Stimulated activated CD4-positive, alpha-beta T cell treated with anti-CD3 and anti-CD28 coated beads, Interleukin-15, amount 100 ng/mL, for 24 hours (primary cell): ENCODE results near the gene RNF38.
"Not testable (repeated sequence)": the region's sequence is repeated elsewhere in the genome, so short reads cannot be mapped to it uniquely, and the experiment has no call there.

Source experiments
- DNase-seq: peaks from one replicate; pipeline ENCODE4 v3.0.0-alpha.2; 2020

RNF38 gene

GRCh38 chr9:36325081-36325828, 74.8 kb downstream of the RNF38 start:
- no peak for DNase-seq

- DNase-seq, result no peak
These were observed 76.1 kb downstream of the RNF38 start for GRCh38 chr9:36323926-36324325.

- no peak for DNase-seq
These were observed 77.6 kb downstream of the RNF38 start for GRCh38 chr9:36322462-36322861.

- DNase-seq, result not testable (repeated sequence)
These were observed 78.2 kb downstream of the RNF38 start for GRCh38 chr9:36321903-36322302.

DNA sequence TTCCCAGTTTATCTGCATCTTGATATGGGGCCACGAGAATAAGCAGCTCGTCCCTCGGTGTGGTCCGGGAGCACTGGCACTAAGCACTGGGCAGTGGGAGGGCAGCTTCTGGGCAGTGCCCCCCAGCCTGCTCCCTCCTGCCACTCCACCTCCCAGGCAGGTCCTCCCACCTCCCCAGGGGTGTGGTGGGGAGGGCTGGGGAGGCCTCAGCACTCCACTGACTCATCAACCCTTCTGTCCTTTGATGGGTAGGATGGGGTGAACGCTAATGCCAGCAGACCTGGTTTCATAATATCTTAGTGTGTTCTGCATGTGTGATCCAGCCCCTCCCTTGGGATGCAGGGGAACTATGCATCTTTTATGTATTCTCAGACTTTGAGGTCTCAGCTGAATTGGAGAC, 79.6 kb downstream of the RNF38 start:
- no peak for DNase-seq

DNA sequence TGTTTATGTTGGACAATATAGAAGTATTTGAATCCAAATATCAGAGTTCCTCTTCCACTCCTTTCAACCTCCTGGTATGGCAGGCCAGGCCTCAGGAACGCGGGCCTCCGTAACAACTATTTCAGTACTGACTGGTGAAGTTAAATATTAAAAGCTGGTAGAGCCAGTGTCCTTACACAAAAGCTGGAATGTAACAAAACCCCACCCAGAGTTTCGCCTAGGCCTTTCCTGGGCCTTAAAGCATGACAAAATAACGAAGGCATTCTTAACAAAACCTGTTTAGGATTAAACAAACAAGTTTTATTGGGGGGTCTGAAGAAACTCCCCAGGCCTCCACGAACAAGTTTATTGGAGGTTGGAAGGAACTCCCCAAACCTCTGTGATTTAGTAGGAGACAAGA, 80.3 kb downstream of the RNF38 start:
- no peak for DNase-seq

GRCh38 chr9:36319183-36319582, 80.9 kb downstream of the RNF38 start:
- no peak for DNase-seq

DNA sequence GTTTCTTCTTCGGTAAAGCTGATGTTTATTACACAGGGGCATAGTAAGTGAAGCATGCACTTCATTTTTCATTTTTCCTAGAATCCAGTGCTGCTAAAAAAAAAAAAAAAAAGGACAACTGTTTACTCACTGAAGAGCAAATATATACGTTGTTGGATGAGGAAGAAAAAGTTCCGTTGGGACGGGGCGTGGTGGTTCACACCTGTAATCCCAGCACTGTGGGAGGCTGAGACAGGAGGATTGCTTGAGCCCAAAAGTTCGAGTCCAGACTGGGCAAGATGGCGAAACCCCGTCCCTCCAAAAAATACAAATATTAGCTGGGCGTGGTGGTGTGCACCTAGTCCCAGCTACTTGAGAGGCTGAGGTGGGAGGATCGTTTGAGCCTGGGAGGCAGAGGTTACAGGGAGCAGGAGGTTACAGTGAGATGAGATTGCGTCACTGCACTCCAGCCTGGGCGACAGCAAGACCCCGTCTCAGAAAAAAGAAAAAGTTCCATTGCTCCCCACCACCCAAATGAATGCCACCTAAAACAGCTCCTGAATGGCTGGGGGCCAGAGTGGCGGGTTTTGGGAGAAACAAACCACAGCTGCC, 81.8 kb downstream of the RNF38 start:
- no peak for DNase-seq

- DNase-seq, result no peak
These were observed 82.3 kb downstream of the RNF38 start for GRCh38 chr9:36317766-36318165.

DNA sequence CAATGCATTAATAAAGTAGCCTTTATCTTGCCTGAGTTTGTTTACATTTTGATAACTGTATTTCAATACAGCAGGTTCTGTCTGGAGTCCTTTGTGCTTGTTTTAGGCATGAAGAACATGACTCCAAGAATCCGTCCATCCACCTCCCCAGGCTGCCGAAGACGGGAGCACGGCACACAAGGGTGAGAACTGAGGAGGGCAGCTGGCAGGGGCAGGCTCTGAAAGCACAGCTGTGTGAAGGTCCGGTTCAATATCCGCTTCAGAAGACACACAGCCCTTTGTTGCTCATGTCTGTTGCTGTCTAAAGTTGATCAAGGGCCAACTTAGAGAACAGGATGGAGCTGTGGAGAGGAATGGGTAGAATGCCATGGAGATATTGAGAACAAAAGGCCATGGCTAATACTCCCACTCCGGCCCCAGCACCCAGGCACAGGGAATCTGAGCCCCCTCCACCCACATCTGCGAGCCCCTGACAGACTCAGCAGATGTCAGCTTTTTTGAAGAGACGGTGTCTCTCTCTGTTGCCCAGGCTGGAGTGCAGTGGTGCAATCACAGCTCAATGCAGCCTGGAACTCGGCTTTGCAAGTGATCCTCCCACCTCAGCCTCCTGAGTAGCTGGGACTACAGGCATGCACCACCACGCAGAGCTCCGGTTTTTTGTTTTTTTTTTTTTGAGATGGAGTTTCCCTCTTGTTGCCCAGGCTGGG, 83.3 kb downstream of the RNF38 start:
- DNase-seq, result no peak

DNA sequence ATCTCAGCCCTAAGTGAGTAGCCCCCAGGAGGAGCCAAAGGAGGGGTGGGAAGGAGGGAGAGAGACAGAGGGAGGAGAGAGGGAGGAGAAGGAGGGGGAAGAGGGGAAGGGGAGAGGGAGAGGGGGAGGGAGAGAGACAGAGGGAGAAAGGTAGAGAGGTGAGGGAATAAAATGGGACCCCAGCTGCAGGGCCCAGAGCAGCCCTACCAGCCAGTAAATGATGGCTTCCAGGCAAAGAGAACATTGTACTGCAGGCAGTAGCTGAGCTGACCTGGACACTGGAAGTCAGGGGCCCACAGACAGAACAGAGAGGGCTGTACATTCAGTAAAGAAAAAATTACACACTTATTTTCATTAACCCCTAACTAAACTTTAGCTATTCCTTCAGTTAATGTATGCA, 84.0 kb downstream of the RNF38 start:
- DNase-seq, result no peak

DNA sequence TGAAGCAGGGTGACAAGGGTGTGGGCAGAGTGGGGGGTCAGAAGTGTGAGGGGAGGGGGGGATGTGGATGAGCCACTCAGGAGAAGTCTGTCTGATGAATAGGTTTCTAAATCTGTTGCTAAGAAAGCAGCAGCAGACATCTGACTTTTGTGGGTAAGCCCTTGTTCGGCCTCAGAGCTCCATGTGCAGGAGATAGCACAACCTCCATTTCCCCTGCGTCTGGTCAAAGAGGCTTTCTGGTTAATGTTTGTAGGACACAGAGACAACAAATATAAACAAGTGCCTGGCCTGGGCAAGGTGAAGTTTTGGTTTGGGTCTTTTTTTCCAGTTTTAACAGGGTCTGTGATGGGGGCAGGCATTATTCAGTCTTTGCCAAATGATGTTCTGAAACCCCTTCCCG, 84.8 kb downstream of the RNF38 start:
- DNase-seq, result no peak

GRCh38 chr9:36314740-36315139, 85.3 kb downstream of the RNF38 start:
- DNase-seq, result no peak

DNA sequence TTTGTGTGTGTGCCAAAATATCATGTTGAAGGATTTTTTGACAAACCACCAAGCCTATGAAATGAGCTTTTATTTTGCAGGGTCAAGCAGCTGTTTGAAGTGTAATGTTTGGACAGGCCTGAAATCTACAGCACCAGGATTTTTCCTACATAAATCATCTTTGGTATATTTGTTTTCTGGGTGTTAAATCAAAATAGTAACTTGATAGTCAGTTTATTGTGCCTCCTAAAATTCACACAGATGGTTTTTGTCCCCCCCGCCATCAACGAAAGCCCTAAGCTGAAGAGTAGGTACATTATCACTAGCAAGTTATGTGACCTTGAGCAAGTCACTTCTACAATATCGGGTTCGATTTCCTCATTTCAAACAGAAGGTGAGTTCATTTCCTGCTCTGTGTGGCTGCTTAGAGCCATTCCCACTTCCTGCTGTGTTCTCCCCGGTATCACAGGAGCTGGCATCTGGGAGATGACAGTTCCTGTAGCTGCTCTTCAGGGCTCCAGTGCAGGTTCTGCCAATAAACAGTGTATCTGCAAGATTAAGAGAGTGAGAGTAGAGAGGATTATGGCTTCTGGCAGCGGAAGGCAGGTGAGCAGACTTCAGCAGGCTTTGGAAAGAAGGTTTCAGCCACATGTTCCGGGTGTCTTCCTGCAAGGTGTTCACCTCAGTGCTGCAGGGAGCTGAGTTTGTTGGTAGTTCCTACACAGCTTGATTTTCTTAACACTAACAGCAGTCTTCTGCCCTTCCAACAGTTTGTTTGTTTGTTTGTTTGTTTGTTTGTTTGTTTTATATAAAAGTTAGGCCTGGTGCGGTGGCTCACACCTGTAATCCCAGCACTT, 93.4 kb downstream of the RNF38 start:
- peak; percentile 4 for DNase-seq

DNA sequence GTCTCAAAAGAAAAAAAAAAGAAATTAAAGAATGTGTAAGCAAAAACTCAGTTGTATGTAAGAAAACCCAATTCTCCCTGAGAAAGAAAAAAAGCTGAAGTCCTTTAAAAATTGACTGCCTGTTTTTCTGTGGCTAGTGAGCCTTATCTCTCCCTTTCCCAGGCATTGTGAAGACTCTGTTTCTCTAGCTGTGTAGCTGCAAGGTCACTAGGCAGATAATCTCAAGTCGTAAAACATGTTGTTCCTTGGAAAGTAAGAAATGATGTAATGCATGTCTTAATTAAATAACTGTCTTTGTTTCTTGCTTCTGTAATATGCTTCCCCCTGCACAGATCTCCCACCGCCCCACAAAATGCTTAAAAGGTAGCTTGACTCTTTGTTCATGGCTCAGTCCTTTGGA, 95.7 kb downstream of the RNF38 start:
- not testable (repeated sequence) for DNase-seq

- DNase-seq, result no peak
These were observed 98.8 kb downstream of the RNF38 start for GRCh38 chr9:36301227-36301626.

DNA sequence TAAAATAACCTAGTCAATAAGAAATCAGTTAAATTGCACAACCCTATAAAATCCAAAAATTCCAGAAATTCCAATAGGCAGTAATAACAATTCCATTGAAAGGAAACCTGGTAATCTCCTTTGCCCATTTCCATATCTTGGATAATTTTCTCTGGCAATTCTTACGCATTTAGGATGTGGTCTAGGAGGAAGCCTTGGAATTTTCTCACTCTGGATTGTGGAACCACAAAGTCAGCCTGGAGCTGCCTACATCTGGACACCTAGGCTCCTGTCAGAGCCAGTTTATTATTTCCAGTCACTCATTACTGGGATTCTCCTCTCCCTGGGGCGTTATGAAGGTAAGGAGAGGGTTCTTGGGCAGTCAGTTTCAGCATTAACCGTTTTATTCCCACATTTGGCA, 101.5 kb downstream of the RNF38 start:
- no peak for DNase-seq

DNA sequence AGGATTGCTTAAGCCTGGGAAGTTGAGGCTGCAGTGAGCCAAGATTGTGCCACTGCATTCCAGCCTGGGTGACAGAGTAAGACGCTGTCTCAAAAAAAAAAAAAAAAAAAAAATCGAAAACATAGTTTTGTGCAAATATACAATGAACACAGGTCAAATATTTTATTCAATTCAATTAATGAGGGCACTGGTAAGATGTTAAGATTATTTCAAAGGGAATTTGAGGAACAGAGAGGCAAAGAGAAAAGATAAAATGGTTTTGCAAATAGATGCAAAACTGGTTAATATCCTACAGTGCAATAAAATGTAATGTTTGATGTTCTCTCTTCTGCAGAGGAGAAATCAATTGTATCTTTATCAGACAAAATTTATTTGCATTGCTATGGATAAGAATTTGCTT, 102.3 kb downstream of the RNF38 start:
- DNase-seq, result no peak

DNA sequence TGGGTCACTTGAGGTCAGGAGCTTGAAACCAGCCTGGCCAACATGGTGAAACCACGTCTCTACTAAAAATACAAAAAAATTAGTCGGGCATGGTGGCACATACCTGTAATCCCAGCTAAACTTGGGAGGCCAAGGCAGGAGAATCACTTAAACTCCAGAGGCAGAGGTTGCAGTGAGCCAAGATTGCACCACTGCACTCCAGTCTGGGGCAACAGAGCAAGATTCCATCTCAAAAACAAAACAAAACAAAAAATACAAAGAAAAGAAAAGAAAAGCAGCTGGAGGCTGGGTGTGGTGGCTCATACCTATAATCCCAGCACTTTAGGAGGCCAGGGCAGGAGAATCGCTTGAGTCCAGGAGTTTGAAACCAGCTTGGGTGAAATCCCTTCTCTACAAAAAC, 105.1 kb downstream of the RNF38 start:
- not testable (repeated sequence) for DNase-seq

DNA sequence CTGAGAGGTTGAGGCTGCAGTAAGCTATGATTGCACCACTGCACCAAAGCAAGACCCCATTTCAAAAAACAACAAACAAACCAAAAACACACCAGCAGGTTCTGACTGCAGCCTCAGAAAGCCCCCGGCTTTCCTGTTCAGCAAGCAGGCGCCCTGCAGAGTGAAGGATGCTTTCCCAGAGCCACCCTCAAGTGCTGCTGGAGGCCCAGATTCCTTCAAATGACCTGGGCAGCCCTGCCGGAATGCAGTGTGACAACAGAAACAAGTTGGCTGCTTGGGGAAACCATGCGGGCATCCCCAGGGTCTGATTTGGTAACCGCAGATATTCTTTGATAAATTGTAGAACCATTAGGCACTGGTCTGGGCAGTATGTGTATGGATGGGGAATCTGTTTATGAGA, 106.2 kb downstream of the RNF38 start:
- no peak for DNase-seq

DNA sequence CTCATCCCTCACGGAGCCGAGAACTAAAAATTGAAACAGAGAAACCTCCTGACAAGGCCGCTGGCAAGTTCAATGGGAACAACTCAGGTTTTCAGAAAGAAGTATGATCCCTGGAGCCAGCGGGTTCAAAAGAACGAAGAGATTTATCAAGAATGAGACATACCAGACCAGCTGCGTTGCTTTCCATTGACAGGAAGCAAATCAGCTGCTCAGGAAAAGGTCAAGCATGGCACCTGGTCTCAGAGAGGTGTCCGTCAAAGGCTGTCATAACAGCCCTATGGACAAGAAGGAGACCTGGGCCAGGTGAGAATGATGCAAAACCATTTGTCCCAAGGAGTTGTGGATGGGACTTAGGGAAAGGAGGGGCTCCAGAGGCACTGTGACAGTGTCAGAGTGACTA, 106.9 kb downstream of the RNF38 start:
- no peak for DNase-seq

DNA sequence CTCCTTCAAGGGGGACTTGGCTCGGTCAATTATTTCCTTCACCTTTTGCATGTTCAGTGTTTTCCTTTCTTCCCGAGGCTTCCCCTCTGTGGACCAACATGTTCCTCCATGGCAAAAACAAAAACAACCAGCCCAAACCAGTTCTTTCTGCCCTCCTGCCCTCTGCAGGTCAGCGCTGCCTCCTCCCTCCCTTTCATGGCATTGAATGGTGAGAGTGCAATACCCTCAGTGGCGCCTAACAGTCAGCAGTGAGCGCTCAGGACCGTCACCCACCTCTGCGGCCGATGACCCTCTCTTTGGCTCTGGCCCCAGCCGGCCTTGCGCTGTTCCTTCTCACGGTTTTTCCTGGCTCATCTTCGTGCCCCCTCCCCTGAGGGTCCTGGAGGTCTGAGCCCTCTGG, 107.4 kb downstream of the RNF38 start:
- DNase-seq, result no peak

DNA sequence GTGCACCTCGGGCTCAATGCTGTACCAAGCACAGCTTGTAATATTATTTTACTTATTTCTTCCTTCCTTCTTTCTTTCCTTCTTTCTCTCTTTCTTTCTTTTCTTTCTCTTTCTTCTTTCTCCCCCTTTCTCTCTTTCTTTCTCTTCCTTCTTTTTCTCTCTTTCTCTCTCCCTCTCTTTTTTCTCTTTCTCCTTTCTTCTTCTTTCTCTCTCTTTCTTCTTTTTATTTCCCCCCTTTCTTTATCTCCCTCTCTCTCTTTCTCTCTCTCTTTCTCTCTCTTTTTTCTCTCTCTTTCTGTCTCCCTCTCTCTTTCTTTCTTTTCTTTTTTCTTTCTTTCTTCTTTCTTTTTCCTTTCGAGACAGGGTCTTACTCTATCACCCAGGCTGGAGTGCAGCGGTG, 109.1 kb downstream of the RNF38 start:
- no peak for DNase-seq
